Measurements from ENCODE around the gene PLCH2.
"Not testable (repeated sequence)": the region's sequence is repeated elsewhere in the genome, so short reads cannot be mapped to it uniquely, and the experiment has no call there.

Gene PLCH2

GRCh38 chr1:2454227-2454626, 21.9 kb upstream of the PLCH2 start:
- Histone ChIP-seq H3F3A (ENCODE audit: insufficient read depth) (no peaks in the 10 kb centered on the region), H3K9ac (ENCODE audit: low read length) (no peak overlapping the region), H2AFZ (ENCODE audit: low read depth, low read length, severe bottlenecking) (no peak overlapping the region), H3K27me3 (ENCODE audit: low read length) (no peaks in the 10 kb centered on the region), H3K27ac (ENCODE audit: low read depth, low read length) (no peak overlapping the region), H3K9me3 (ENCODE audit: insufficient read depth, low read length) (no peaks in the 10 kb centered on the region), H3K79me2 (ENCODE audit: insufficient read depth, low read length) (no peaks in the 10 kb centered on the region), H4K20me1 (ENCODE audit: low read depth, low read length) (no peaks in the 10 kb centered on the region), H3K4me3 (ENCODE audit: insufficient read depth, low read length, poor library complexity, severe bottlenecking) (no peak overlapping the region), H3K4me2 (ENCODE audit: low read depth, low read length, poor library complexity, severe bottlenecking) (no peak overlapping the region), H3K36me3 (ENCODE audit: low read length) (no peaks in the 10 kb centered on the region), H3K9me2 (replicated peaks; ENCODE audit: insufficient read depth, low read length) (no peaks in the 10 kb centered on the region)
- no peak for TF ChIP-seq EZH2phosphoT487 (conservative IDR thresholded peaks at IDR 0.05; ENCODE audit: low read length)
- no peak for TF ChIP-seq CTCF (IDR thresholded peaks at IDR 0.05; ENCODE audit: insufficient read depth, low read length, poor library complexity, severe bottlenecking)

GRCh38 chr1:2455757-2456156, 20.3 kb upstream of the PLCH2 start:
- H3F3A ChIP-seq (ENCODE audit: insufficient read depth), result no peaks in the 10 kb centered on the region
- TF ChIP-seq CTCF (IDR thresholded peaks at IDR 0.05; ENCODE audit: insufficient read depth, low read length, poor library complexity, severe bottlenecking) (no peak), EZH2phosphoT487 (conservative IDR thresholded peaks at IDR 0.05; ENCODE audit: low read length) (no peak)
- no peak overlapping the region for H3K27ac ChIP-seq (ENCODE audit: low read depth, low read length)
- H3K79me2 ChIP-seq (ENCODE audit: insufficient read depth, low read length), result no peaks in the 10 kb centered on the region
- H3K9me3 ChIP-seq (ENCODE audit: insufficient read depth, low read length), result no peaks in the 10 kb centered on the region
- no peaks in the 10 kb centered on the region for H3K27me3 ChIP-seq (ENCODE audit: low read length)
- H3K4me3 ChIP-seq (ENCODE audit: insufficient read depth, low read length, poor library complexity, severe bottlenecking), result no peak overlapping the region
- no peaks in the 10 kb centered on the region for H3K36me3 ChIP-seq (ENCODE audit: low read length)
- no peak overlapping the region for H3K4me2 ChIP-seq (ENCODE audit: low read depth, low read length, poor library complexity, severe bottlenecking)
- no peaks in the 10 kb centered on the region for H4K20me1 ChIP-seq (ENCODE audit: low read depth, low read length)
- no peak overlapping the region for H2AFZ ChIP-seq (ENCODE audit: low read depth, low read length, severe bottlenecking)
- no peaks in the 10 kb centered on the region for H3K9me2 ChIP-seq (replicated peaks; ENCODE audit: insufficient read depth, low read length)
- no peak overlapping the region for H3K9ac ChIP-seq (ENCODE audit: low read length)

GRCh38 chr1:2457444-2457843, 18.6 kb upstream of the PLCH2 start:
- H3K27ac ChIP-seq (ENCODE audit: low read depth, low read length), result no peak overlapping the region
- H3K9me2 ChIP-seq (replicated peaks; ENCODE audit: insufficient read depth, low read length), result no peaks in the 10 kb centered on the region
- H3K4me3 ChIP-seq (ENCODE audit: insufficient read depth, low read length, poor library complexity, severe bottlenecking), result no peak overlapping the region
- H2AFZ ChIP-seq (ENCODE audit: low read depth, low read length, severe bottlenecking), result no peak overlapping the region
- H3F3A ChIP-seq (ENCODE audit: insufficient read depth), result no peaks in the 10 kb centered on the region
- H3K36me3 ChIP-seq (ENCODE audit: low read length), result no peaks in the 10 kb centered on the region
- H4K20me1 ChIP-seq (ENCODE audit: low read depth, low read length), result no peaks in the 10 kb centered on the region
- no peak overlapping the region for H3K9ac ChIP-seq (ENCODE audit: low read length)
- no peaks in the 10 kb centered on the region for H3K27me3 ChIP-seq (ENCODE audit: low read length)
- TF ChIP-seq EZH2phosphoT487 (conservative IDR thresholded peaks at IDR 0.05; ENCODE audit: low read length), result no peak
- no peak for TF ChIP-seq CTCF (IDR thresholded peaks at IDR 0.05; ENCODE audit: insufficient read depth, low read length, poor library complexity, severe bottlenecking)
- H3K79me2 ChIP-seq (ENCODE audit: insufficient read depth, low read length), result no peaks in the 10 kb centered on the region
- no peak overlapping the region for H3K4me2 ChIP-seq (ENCODE audit: low read depth, low read length, poor library complexity, severe bottlenecking)
- H3K9me3 ChIP-seq (ENCODE audit: insufficient read depth, low read length), result no peaks in the 10 kb centered on the region

GRCh38 chr1:2458687-2459086, 17.4 kb upstream of the PLCH2 start:
- no peaks in the 10 kb centered on the region for H3K27me3 ChIP-seq (ENCODE audit: low read length)
- H3K4me2 ChIP-seq (ENCODE audit: low read depth, low read length, poor library complexity, severe bottlenecking), result no peak overlapping the region
- no peaks in the 10 kb centered on the region for H3F3A ChIP-seq (ENCODE audit: insufficient read depth)
- no peak for TF ChIP-seq EZH2phosphoT487 (conservative IDR thresholded peaks at IDR 0.05; ENCODE audit: low read length)
- no peak for TF ChIP-seq CTCF (IDR thresholded peaks at IDR 0.05; ENCODE audit: insufficient read depth, low read length, poor library complexity, severe bottlenecking)
- H2AFZ ChIP-seq (ENCODE audit: low read depth, low read length, severe bottlenecking), result no peak overlapping the region
- H3K27ac ChIP-seq (ENCODE audit: low read depth, low read length), result no peak overlapping the region
- H4K20me1 ChIP-seq (ENCODE audit: low read depth, low read length), result no peaks in the 10 kb centered on the region
- no peak overlapping the region for H3K9ac ChIP-seq (ENCODE audit: low read length)
- no peaks in the 10 kb centered on the region for H3K9me2 ChIP-seq (replicated peaks; ENCODE audit: insufficient read depth, low read length)
- H3K9me3 ChIP-seq (ENCODE audit: insufficient read depth, low read length), result no peaks in the 10 kb centered on the region
- no peaks in the 10 kb centered on the region for H3K79me2 ChIP-seq (ENCODE audit: insufficient read depth, low read length)
- no peak overlapping the region for H3K4me3 ChIP-seq (ENCODE audit: insufficient read depth, low read length, poor library complexity, severe bottlenecking)
- no peaks in the 10 kb centered on the region for H3K36me3 ChIP-seq (ENCODE audit: low read length)

- H3F3A ChIP-seq (ENCODE audit: insufficient read depth); H3K9ac ChIP-seq (ENCODE audit: low read length); H4K20me1 ChIP-seq (ENCODE audit: low read depth, low read length); H3K4me3 ChIP-seq (ENCODE audit: insufficient read depth, low read length, poor library complexity, severe bottlenecking); H3K36me3 ChIP-seq (ENCODE audit: low read length); H2AFZ ChIP-seq (ENCODE audit: low read depth, low read length, severe bottlenecking); H3K79me2 ChIP-seq (ENCODE audit: insufficient read depth, low read length); H3K4me2 ChIP-seq (ENCODE audit: low read depth, low read length, poor library complexity, severe bottlenecking); H3K9me3 ChIP-seq (ENCODE audit: insufficient read depth, low read length); H3K9me2 ChIP-seq (replicated peaks; ENCODE audit: insufficient read depth, low read length); H3K27ac ChIP-seq (ENCODE audit: low read depth, low read length); H3K27me3 ChIP-seq (ENCODE audit: low read length): not testable (repeated sequence)
Observed at GRCh38 chr1:2459102-2459753, 16.9 kb upstream of the PLCH2 start.
